HCT116 (cell line): ENCODE measurements around the gene ARHGEF11. TPM values are rescaled to one million over a fixed set of nuclear protein-coding genes. Genes with fewer than 3 reads are reported as not detected.

Source experiments
- ATAC-seq: fragments of 200-7000 bp; cut with Tn5 transposase; 2 replicates; pipeline ENCODE4 v1.9.1; 2020; ENCODE audit warnings: mild to moderate bottlenecking, moderate library complexity
- BruUV-seq: library from RNA; stranded (reverse); fragments of 400-500 nt; replicated peaks from 2 replicates; lab custom pipeline; 2021; lab: Mats Ljungman, UMichigan
- CTCF ChIA-PET: fragments of 300-600 bp; sonication (Branson Sonifier 250); formaldehyde crosslinking; loops from one replicate; lab custom pipeline; 2021; ENCODE audit warnings: antibody characterized with exemption; lab: Charles Lee
- POLR2A ChIA-PET: fragments of 300-600, 350-600 bp; sonication (Branson Sonifier 250); formaldehyde crosslinking; loops from one replicate; lab custom pipeline; 2021; ENCODE audit warnings: antibody characterized with exemption; lab: Charles Lee
- RAD21 ChIA-PET, 2 experiments: fragments of 300-600 bp; sonication (Branson Sonifier 250); formaldehyde crosslinking; loops; one replicate each; lab custom pipeline; 2023; ENCODE audit warnings: low total read pairs in 2 of 2; ENCODE audit not compliant: uncharacterized antibody in 2 of 2, unreplicated experiment in 2 of 2, low non-redundant PET in 1 of 2; lab: Charles Lee
- DNase-seq: peaks from one replicate; pipeline ENCODE4 v3.0.0-alpha.2; 2010; ENCODE audit warnings: low read depth, low spot score
- H2AFZ ChIP-seq: fragments of 200-600 bp; shearing (Covaris generic), sonication (generic); 2 replicates; pipeline ENCODE4 v1.6.1; 2017; ENCODE audit warnings: low read depth, mixed run types, mixed read lengths, antibody characterized with exemption, low read length; ENCODE audit not compliant: poor library complexity, severe bottlenecking
- H3K27ac ChIP-seq: 2 replicates; pipeline ENCODE4 v1.5.1; 2012; ENCODE audit warnings: low read depth, low read length
- H3K27me3 ChIP-seq: fragments of 200-600 bp; sonication (generic); 2 replicates; pipeline ENCODE4 v1.6.1; 2016; ENCODE audit warnings: mixed run types, low read length, mixed read lengths; ENCODE audit not compliant: insufficient read depth
- H3K36me3 ChIP-seq, 2 experiments: fragments of 200-500 bp in 1 of 2; fragments of 200-600 bp in 1 of 2; sonication (Bioruptor generic) in 1 of 2; sonication (generic) in 1 of 2; 2 replicates each; pipeline versions ENCODE4 v1.5.1 to v1.6.1; 2014 to 2016; ENCODE audit warnings: low read length in 2 of 2, inconsistent platforms in 1 of 2, mixed read lengths in 1 of 2, mixed run types in 1 of 2; ENCODE audit not compliant: insufficient read depth in 2 of 2, control insufficient read depth in 1 of 2
- H3K4me1 ChIP-seq, 2 experiments: fragments of 200-600 bp in 1 of 2; sonication (generic) in 1 of 2; 2 replicates each; pipeline versions ENCODE4 v1.5.1 to v1.6.1; 2012 to 2017; ENCODE audit warnings: low read length in 2 of 2, inconsistent platforms in 1 of 2, mild to moderate bottlenecking in 1 of 2, mixed read lengths in 1 of 2, mixed run types in 1 of 2, moderate library complexity in 1 of 2; ENCODE audit not compliant: insufficient read depth in 2 of 2, control insufficient read depth in 1 of 2
- H3K4me2 ChIP-seq: fragments of 200-600 bp; sonication (generic); 2 replicates; pipeline ENCODE4 v1.6.1; 2017; ENCODE audit warnings: mixed run types, low read length, mixed read lengths
- H3K4me3 ChIP-seq, 2 experiments: fragments of 200-600 bp in 1 of 2; sonication (generic) in 1 of 2; replicated peaks in 1 of 2; 2 replicates each; pipeline ENCODE4 v1.5.1; 2011 to 2016; ENCODE audit warnings: low read length in 2 of 2, control low read depth in 1 of 2, low read depth in 1 of 2, mild to moderate bottlenecking in 1 of 2, mixed read lengths in 1 of 2, mixed run types in 1 of 2
- H3K79me2 ChIP-seq: fragments of 200-600 bp; sonication (generic); 2 replicates; pipeline ENCODE4 v1.6.1; 2017; ENCODE audit warnings: mild to moderate bottlenecking, mixed run types, low read length, moderate library complexity, mixed read lengths; ENCODE audit not compliant: insufficient read depth
- H3K9ac ChIP-seq: fragments of 200-600 bp; sonication (generic); 2 replicates; pipeline ENCODE4 v1.6.1; 2016; ENCODE audit warnings: low read length, mixed read lengths
- H3K9me2 ChIP-seq: fragments of 200-600 bp; sonication (generic), shearing (Covaris generic); 2 replicates; pipeline ENCODE4 v1.6.1; 2017; ENCODE audit warnings: mixed run types, mild to moderate bottlenecking, moderate library complexity; ENCODE audit not compliant: insufficient read depth
- H3K9me3 ChIP-seq, 2 experiments: fragments of 200-500 bp in 1 of 2; fragments of 200-600 bp in 1 of 2; sonication (Bioruptor generic) in 1 of 2; sonication (generic) in 1 of 2; 2 replicates each; pipeline ENCODE4 v1.6.1; 2014 to 2017; ENCODE audit warnings: low read length in 2 of 2, mixed read lengths in 2 of 2, inconsistent platforms in 1 of 2, low read depth in 1 of 2, mild to moderate bottlenecking in 1 of 2, mixed run types in 1 of 2, moderate library complexity in 1 of 2; ENCODE audit not compliant: control insufficient read depth in 1 of 2, insufficient read depth in 1 of 2
- H4K20me1 ChIP-seq: fragments of 200-600 bp; sonication (generic), shearing (Covaris generic); 2 replicates; pipeline ENCODE4 v1.6.1; 2017; ENCODE audit warnings: mixed run types, mild to moderate bottlenecking, moderate library complexity; ENCODE audit not compliant: insufficient read depth
- ATF3 ChIP-seq: IDR thresholded peaks from 2 replicates; pipeline ENCODE4 v1.6.1; 2012
- CBX3 ChIP-seq: IDR thresholded peaks from 2 replicates; pipeline ENCODE4 v1.6.1; 2012; ENCODE audit warnings: low read depth
- CEBPB ChIP-seq: IDR thresholded peaks from 2 replicates; pipeline ENCODE4 v1.6.1; 2012; ENCODE audit warnings: low read depth
- EZH2 ChIP-seq: fragments of 200-600 bp; sonication (generic); IDR thresholded peaks from 2 replicates; pipeline ENCODE4 v1.6.1; 2017; ENCODE audit warnings: antibody characterized with exemption, mixed run types
- FOSL1 ChIP-seq: IDR thresholded peaks from 2 replicates; pipeline ENCODE4 v1.6.1; 2012; ENCODE audit warnings: low read depth
- POLR2AphosphoS5 ChIP-seq: IDR thresholded peaks from 2 replicates; pipeline ENCODE4 v1.6.1; 2011; ENCODE audit warnings: mild to moderate bottlenecking, low read depth, low read length, moderate library complexity
- REST ChIP-seq: IDR thresholded peaks from 2 replicates; pipeline ENCODE4 v1.6.1; 2012; ENCODE audit warnings: low read depth
- SP1 ChIP-seq: IDR thresholded peaks from 2 replicates; pipeline ENCODE4 v1.6.1; 2012; ENCODE audit warnings: low read depth
- SRF ChIP-seq: IDR thresholded peaks from 2 replicates; pipeline ENCODE4 v1.6.1; 2012; ENCODE audit warnings: low read depth
- ZBTB33 ChIP-seq: IDR thresholded peaks from 2 replicates; pipeline ENCODE4 v1.6.1; 2011; ENCODE audit warnings: mild to moderate bottlenecking, low read length, moderate library complexity; ENCODE audit not compliant: insufficient replicate concordance; ENCODE audit errors: extremely low read depth
- ZFX ChIP-seq: fragments of 450-650 bp; IDR thresholded peaks from 2 replicates; pipeline ENCODE4 v1.6.1; 2017
- ZNF274 ChIP-seq: fragments of 200-500 bp; sonication (Bioruptor generic); IDR thresholded peaks from 2 replicates; pipeline ENCODE4 v1.6.1; 2014; ENCODE audit warnings: mild to moderate bottlenecking, low read depth, low read length, inconsistent platforms
- intact Hi-C: fragments of 100-400 bp; cut with micrococcal nuclease; formaldehyde crosslinking; loops from 2 replicates; pipeline ENCODE4 v1.10.0; 2022
- total RNA-seq: library from RNA; stranded (reverse); gene quantifications from one replicate; pipeline ENCODE4 v1.2.1, GENCODE V29; 2021; ENCODE audit not compliant: unreplicated experiment

The ARHGEF11 gene
- total RNA-seq, 1 experiment from 2014 or later, result 28.9 TPM

- RAD21 ChIA-PET, result no interaction called here
- POLR2A ChIA-PET, result no interaction called here
- CTCF ChIA-PET, result interaction anchor here (0.8 kb wide), 1 partner anchor 21 kb away, joined by 4 read pairs; no protein-coding TSS in a partner anchor
- Histone ChIP-seq H3K79me2 (no peaks in the 10 kb centered on the region), H3K9ac (no peak overlapping the region), H2AFZ (no peak overlapping the region), H3K27me3 (no peaks in the 10 kb centered on the region), H3K27ac (no peak overlapping the region), H3K4me2 (no peak overlapping the region), H3K9me2 (no peaks in the 10 kb centered on the region), H3K36me3 (no peaks in the 10 kb centered on the region; a peak in 1 of 4 replicates), H3K9me3 (no peaks in the 10 kb centered on the region), H3K4me3 (no peak overlapping the region)
- DNase-seq (no peak), ATAC-seq (no peak)
- no TSS peak for BruUV-seq
- intact Hi-C loops, result no loop called here
- TF ChIP-seq ATF3 (no peak), POLR2AphosphoS5 (no peak), ZNF274 (no peak), REST (no peak), CEBPB (no peak), ZBTB33 (no peak), CBX3 (no peak), FOSL1 (no peak), SP1 (no peak), ZFX (no peak), EZH2 (no peak), SRF (no peak)
- TF ChIP-seq, all 23 proteins: peak for 0
- H3K4me1 ChIP-seq, result peaks cover 11 to 18% of the 10 kb centered on the region in 2 experiments
- no peaks in the 10 kb centered on the region for H4K20me1 ChIP-seq
These were observed 114.2 kb downstream of the ARHGEF11 start for GRCh38 chr1:156931211-156931952.
